AG04450 (cell line): ENCODE data around the gene ZFP91. TPM values are rescaled to one million over a fixed set of nuclear protein-coding genes. Genes with fewer than 3 reads are reported as not detected.

Experiments
- CTCF ChIA-PET: fragments of 300-600, 350-600 bp; formaldehyde crosslinking; extraction: SDS; loops from one replicate; lab custom pipeline; 2022; ENCODE audit warnings: antibody characterized with exemption, inconsistent platforms; lab: Charles Lee
- POLR2A ChIA-PET: fragments of 350-600 bp; formaldehyde crosslinking; extraction: SDS; loops from one replicate; lab custom pipeline; 2021; ENCODE audit warnings: antibody characterized with exemption, inconsistent platforms; lab: Yijun Ruan, JAX
- DNase-seq: peaks from one replicate; pipeline ENCODE4 v3.0.0-alpha.2; 2011; ENCODE audit warnings: low read depth, low spot score
- H3K27ac ChIP-seq: one replicate; pipeline ENCODE4 v1.5.1; 2012; ENCODE audit warnings: low read depth, low read length, control low read depth
- H3K27me3 ChIP-seq: one replicate; pipeline ENCODE4 v1.6.0; 2012; ENCODE audit warnings: low read length; ENCODE audit not compliant: control insufficient read depth, insufficient read depth
- H3K4me3 ChIP-seq: 2 replicates; pipeline ENCODE4 v1.5.1; 2011; ENCODE audit warnings: mild to moderate bottlenecking, low read depth, low read length, control low read depth
- H3K9me3 ChIP-seq: 2 replicates; pipeline ENCODE4 v1.5.1; 2012; ENCODE audit warnings: low read length; ENCODE audit not compliant: control insufficient read depth, insufficient read depth
- CTCF ChIP-seq: IDR thresholded peaks from 2 replicates; pipeline ENCODE4 v1.5.1; 2011; ENCODE audit warnings: low read depth, low read length, control low read depth, inconsistent platforms
- polyA plus RNA-seq: library from polyadenylated mRNA; depleted of rRNA; stranded (reverse); fragments of >200 nt; gene quantifications from 2 replicates; pipeline ENCODE4 v1.2.3, GENCODE V29; 2011

ZFP91 gene
- polyA plus RNA-seq, 1 experiment, result 47.9 TPM

GRCh38 chr11:58647141-58647699, 68.4 kb downstream of the ZFP91 start:
- no peak for DNase-seq
- Histone ChIP-seq H3K27ac (no peak overlapping the region), H3K27me3 (no peaks in the 10 kb centered on the region), H3K9me3 (peaks cover 7% of the 10 kb centered on the region; the same call in 1 of the 2 replicates), H3K4me3 (no peak overlapping the region)
- ChIA-PET CTCF (interaction anchor here (1.5 kb wide), 1 partner anchor 18 kb away, joined by 8 read pairs; no protein-coding TSS in a partner anchor), POLR2A (no interaction called here)
- no peak for TF ChIP-seq CTCF

GRCh38 chr11:58647866-58648265, 69.0 kb downstream of the ZFP91 start:
- no peak overlapping the region for H3K4me3 ChIP-seq
- CTCF ChIA-PET, result interaction anchor here (0.6 to 1.3 kb wide), 2 partner anchors 18 to 71 kb away, joined by 3 to 4 read pairs; no protein-coding TSS in a partner anchor
- no peaks in the 10 kb centered on the region for H3K27me3 ChIP-seq
- DNase-seq, result no peak
- POLR2A ChIA-PET, result no interaction called here
- no peak overlapping the region for H3K27ac ChIP-seq
- no peak for TF ChIP-seq CTCF
- H3K9me3 ChIP-seq, result peaks cover 7% of the 10 kb centered on the region; the same call in 1 of the 2 replicates

GRCh38 chr11:58649623-58650022, 70.8 kb downstream of the ZFP91 start:
- Histone ChIP-seq H3K27ac (no peak overlapping the region), H3K9me3 (peaks cover 7% of the 10 kb centered on the region; the same call in 1 of the 2 replicates), H3K4me3 (no peak overlapping the region), H3K27me3 (no peaks in the 10 kb centered on the region)
- TF ChIP-seq CTCF, result no peak
- CTCF ChIA-PET, result interaction anchor here (0.8 to 1.4 kb wide), 3 partner anchors 17 to 81 kb away, joined by 3 read pairs; no protein-coding TSS in a partner anchor
- POLR2A ChIA-PET, result no interaction called here
- DNase-seq, result no peak

DNA sequence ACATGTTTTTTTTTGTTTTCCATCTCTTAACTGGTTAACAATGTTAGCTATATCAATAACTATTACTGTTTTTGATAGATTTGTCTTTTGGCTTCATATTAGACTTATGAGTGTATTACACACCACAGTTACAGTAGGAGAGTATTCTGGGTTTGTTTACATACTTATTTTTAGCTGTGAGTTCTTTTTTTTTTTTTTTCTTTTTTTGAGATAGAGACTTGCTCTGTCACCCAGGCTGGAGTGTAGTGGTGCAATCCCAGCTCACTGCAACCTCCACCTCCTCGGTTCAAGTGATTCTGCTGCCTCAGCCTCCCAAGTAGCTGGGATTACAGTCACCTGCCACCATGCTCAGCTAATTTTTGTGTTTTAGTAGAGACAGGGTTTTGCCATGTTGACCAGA, 71.6 kb downstream of the ZFP91 start:
- no peak for TF ChIP-seq CTCF
- DNase-seq, result no peak
- H3K27ac ChIP-seq, result no peak overlapping the region
- ChIA-PET POLR2A (interaction anchor here (0.6 kb wide), 1 partner anchor 21 kb away, joined by 4 read pairs; no protein-coding TSS in a partner anchor), CTCF (interaction anchor here (0.6 to 3.4 kb wide), 8 partner anchors 9 to 251 kb away, joined by 3 to 11 read pairs (median 3); partner anchors contain the start of gene LPXN)
- peaks cover 5% of the 10 kb centered on the region; the same call in 1 of the 2 replicates for H3K9me3 ChIP-seq
- H3K4me3 ChIP-seq, result no peak overlapping the region
- no peaks in the 10 kb centered on the region for H3K27me3 ChIP-seq

- H3K4me3 ChIP-seq, result no peak overlapping the region
- no peak for TF ChIP-seq CTCF
- no peaks in the 10 kb centered on the region for H3K9me3 ChIP-seq
- no peaks in the 10 kb centered on the region for H3K27me3 ChIP-seq
- POLR2A ChIA-PET, result no interaction called here
- DNase-seq, result no peak
- CTCF ChIA-PET, result interaction anchor here (0.6 to 4.8 kb wide), 19 partner anchors 9 to 483 kb away, joined by 3 to 32 read pairs (median 4); partner anchors contain the start of gene LPXN
- no peak overlapping the region for H3K27ac ChIP-seq
These were observed 73.9 kb downstream of the ZFP91 start for GRCh38 chr11:58652726-58653280.
